Endodermal cell (in vitro differentiated cells): ENCODE measurements around the gene PANX3. TPM values are rescaled to one million over a fixed set of nuclear protein-coding genes. Genes with fewer than 3 reads are reported as not detected.

Source experiments
- DNase-seq: peaks from one replicate; pipeline ENCODE4 v3.0.0-alpha.2; 2017
- H3K27ac ChIP-seq: 2 replicates; pipeline ENCODE4 v1.5.1; 2013; ENCODE audit warnings: mild to moderate bottlenecking, low read depth, low read length, moderate library complexity
- H3K27me3 ChIP-seq: 2 replicates; pipeline ENCODE4 v1.6.1; 2013; ENCODE audit warnings: mild to moderate bottlenecking, low read length, moderate library complexity; ENCODE audit not compliant: insufficient read depth, control insufficient read depth, poor library complexity, severe bottlenecking
- H3K36me3 ChIP-seq: 2 replicates; pipeline ENCODE4 v1.7.0; 2013; ENCODE audit warnings: mild to moderate bottlenecking, low read length, moderate library complexity; ENCODE audit not compliant: control insufficient read depth, insufficient read depth
- H3K4me1 ChIP-seq: one replicate; pipeline ENCODE4 v1.7.0; 2013; ENCODE audit warnings: low read length; ENCODE audit not compliant: control insufficient read depth, insufficient read depth
- H3K4me3 ChIP-seq: 2 replicates; pipeline ENCODE4 v1.5.1; 2013; ENCODE audit warnings: mild to moderate bottlenecking, low read length, moderate library complexity
- H3K9ac ChIP-seq: 2 replicates; pipeline ENCODE4 v1.6.1; 2013; ENCODE audit warnings: mild to moderate bottlenecking, low read length, moderate library complexity; ENCODE audit not compliant: poor library complexity, severe bottlenecking; ENCODE audit errors: extremely low read depth
- H3K9me3 ChIP-seq: 2 replicates; pipeline ENCODE4 v1.6.1; 2013; ENCODE audit warnings: mild to moderate bottlenecking, low read length, moderate library complexity; ENCODE audit not compliant: control insufficient read depth
- H3K27ac Mint-ChIP-seq: 2 replicates; pipeline ENCODE4 v1.8.0; 2020; ENCODE audit warnings: mixed read lengths
- H3K27me3 Mint-ChIP-seq: 2 replicates; pipeline ENCODE4 v1.8.0; 2021; ENCODE audit warnings: mild to moderate bottlenecking, mixed read lengths; ENCODE audit not compliant: insufficient read depth
- H3K36me3 Mint-ChIP-seq: 2 replicates; pipeline ENCODE4 v1.8.0; 2020; ENCODE audit warnings: low read depth, mixed read lengths
- H3K4me1 Mint-ChIP-seq: 2 replicates; pipeline ENCODE4 v1.8.0; 2020; ENCODE audit warnings: mixed read lengths
- H3K4me3 Mint-ChIP-seq: 2 replicates; pipeline ENCODE4 v1.8.0; 2020; ENCODE audit warnings: mild to moderate bottlenecking, moderate library complexity, mixed read lengths
- H3K9me3 Mint-ChIP-seq: 2 replicates; pipeline ENCODE4 v1.8.0; 2020; ENCODE audit warnings: mild to moderate bottlenecking, mixed read lengths
- WGBS, 2 experiments: methylation state at CpG; one replicate each; pipeline versions ENCODE4 v1.1.5 to v1.1.7; 2013; ENCODE audit warnings: missing lambda C conversion rate in 2 of 2, mixed read lengths in 1 of 2; ENCODE audit not compliant: insufficient coverage in 1 of 2, insufficient read length in 1 of 2; 5-methylcytosine and 5-hydroxymethylcytosine counted together
- total RNA-seq, 2 donors: library from RNA; stranded (reverse); fragmentation: NEBNext Ultra II Directional in 1 of 2; extraction: Animal tissue kit (Norgen Biotek cat#: 25700) in 1 of 2; gene quantifications; 2 replicates in 1 of 2; 3 replicates in 1 of 2; pipeline ENCODE4 v1.2.1, GENCODE V29; 2021
- TF ChIP-seq, protein P1 (sequence below): fragments of 200-600 bp; sonication (generic); conservative IDR thresholded peaks from 2 replicates; pipeline ENCODE4 v1.5.0; 2021; ENCODE audit warnings: antibody characterized with exemption, mild to moderate bottlenecking

Gene PANX3
- total RNA-seq, 2 donors from 2014 or later, result not detected

DNA sequence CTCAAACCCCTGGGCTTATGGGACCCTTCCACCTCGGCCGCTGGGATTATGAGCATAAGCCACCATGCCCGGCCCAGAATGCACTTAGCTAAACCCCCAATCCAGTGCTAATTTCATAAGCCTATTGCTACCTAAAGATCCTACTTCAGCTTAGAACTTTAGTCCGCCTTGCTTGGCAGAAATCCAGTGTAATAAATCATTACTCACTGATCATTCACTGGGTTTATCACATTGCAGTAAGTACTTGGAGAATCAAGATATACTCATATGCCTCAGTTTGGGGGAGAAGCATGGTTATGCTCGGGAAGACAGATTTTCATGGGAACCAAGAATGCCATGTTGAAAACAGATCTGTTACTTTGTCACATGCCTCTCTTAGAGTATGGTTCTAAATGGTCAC is 7.6 kb downstream of the PANX3 start:
- TF ChIP-seq, protein P1, sequence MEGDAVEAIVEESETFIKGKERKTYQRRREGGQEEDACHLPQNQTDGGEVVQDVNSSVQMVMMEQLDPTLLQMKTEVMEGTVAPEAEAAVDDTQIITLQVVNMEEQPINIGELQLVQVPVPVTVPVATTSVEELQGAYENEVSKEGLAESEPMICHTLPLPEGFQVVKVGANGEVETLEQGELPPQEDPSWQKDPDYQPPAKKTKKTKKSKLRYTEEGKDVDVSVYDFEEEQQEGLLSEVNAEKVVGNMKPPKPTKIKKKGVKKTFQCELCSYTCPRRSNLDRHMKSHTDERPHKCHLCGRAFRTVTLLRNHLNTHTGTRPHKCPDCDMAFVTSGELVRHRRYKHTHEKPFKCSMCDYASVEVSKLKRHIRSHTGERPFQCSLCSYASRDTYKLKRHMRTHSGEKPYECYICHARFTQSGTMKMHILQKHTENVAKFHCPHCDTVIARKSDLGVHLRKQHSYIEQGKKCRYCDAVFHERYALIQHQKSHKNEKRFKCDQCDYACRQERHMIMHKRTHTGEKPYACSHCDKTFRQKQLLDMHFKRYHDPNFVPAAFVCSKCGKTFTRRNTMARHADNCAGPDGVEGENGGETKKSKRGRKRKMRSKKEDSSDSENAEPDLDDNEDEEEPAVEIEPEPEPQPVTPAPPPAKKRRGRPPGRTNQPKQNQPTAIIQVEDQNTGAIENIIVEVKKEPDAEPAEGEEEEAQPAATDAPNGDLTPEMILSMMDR, result no peak
- Mint-ChIP-seq H3K27ac (no peak overlapping the region), H3K27me3 (peaks cover 13% of the 10 kb centered on the region), H3K36me3 (no peaks in the 10 kb centered on the region), H3K9me3 (no peaks in the 10 kb centered on the region), H3K4me1 (peaks cover 15% of the 10 kb centered on the region), H3K4me3 (no peak overlapping the region)
- Histone ChIP-seq H3K36me3 (no peaks in the 10 kb centered on the region), H3K4me3 (no peak overlapping the region), H3K27ac (no peak overlapping the region), H3K4me1 (peaks cover 13% of the 10 kb centered on the region), H3K9ac (no peak overlapping the region), H3K9me3 (no peaks in the 10 kb centered on the region), H3K27me3 (peaks cover 20% of the 10 kb centered on the region)
- DNase-seq, result no peak
- 92 to 100% methylated on average over 5 of the region's 5 CpGs for WGBS, 2 experiments

DNA sequence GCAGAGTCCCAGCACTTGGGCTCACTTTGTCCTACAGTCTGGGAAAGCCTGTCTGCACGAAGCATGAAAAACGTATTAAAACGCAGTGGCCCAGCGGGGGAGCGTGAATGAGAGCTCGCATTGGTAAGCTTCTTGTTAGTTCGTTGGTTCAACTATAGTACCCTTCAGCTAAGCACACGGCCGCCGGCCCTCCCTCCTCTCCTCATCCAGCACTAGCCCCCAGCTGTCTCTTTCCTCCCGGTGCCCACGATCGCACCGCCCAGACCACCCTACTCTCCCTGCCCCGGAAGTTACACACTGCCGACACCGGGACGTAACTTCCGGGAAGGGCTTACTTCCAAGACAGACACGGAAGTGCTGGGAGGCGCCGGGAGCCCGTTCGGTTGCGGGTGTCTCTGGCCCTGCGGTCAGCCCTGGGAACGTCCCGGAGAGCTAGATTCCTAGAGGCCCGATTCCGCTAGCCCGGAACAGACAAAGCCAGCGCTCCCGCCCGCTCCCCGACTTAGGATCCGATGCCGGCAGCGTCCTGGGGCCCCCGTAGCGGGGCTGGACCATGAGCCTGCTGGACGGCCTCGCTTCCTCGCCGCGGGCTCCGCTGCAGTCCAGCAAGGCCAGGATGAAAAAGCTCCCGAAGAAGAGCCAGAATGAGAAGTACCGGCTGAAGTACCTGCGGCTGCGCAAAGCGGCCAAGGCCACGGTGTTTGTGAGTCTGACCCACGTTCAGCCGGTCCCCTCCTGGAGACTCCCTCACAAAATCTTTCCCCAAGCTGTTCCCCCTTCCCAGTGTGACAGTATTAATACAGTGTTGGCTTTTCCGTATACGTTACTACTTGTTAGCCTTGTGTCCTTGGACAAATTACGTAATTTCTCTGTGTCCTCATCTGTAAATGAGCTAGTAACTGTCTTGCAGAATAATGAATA is 11.6 kb downstream of the PANX3 start, which contains the start of gene TBRG1:
Gene TBRG1 (plus strand): TSS at position 334 of the 921 bp plus-strand sequence. CDS start 220 bp downstream, at position 554.
- H3K27me3 ChIP-seq, result peaks cover 20% of the 10 kb centered on the region
- no peaks in the 10 kb centered on the region for H3K9me3 ChIP-seq
- Mint-ChIP-seq H3K27ac (peak within 1 kb of the TSS; percentile 90), H3K36me3 (peaks cover 25% of the 10 kb centered on the region), H3K4me3 (peak within 1 kb of the TSS; percentile 95), H3K9me3 (no peaks in the 10 kb centered on the region), H3K27me3 (peaks cover 13% of the 10 kb centered on the region), H3K4me1 (peaks cover 18% of the 10 kb centered on the region)
- H3K9ac ChIP-seq, result peak within 1 kb of the TSS; percentile 84
- TF ChIP-seq, protein P1, result no peak
- 1% methylated on average over 15 to 57 of the region's 57 CpGs for WGBS, 2 experiments
- H3K36me3 ChIP-seq, result peaks cover 34% of the 10 kb centered on the region
- H3K27ac ChIP-seq, result peak within 1 kb of the TSS; percentile 84
- H3K4me3 ChIP-seq, result peak within 1 kb of the TSS; percentile 87
- H3K4me1 ChIP-seq, result peaks cover 13% of the 10 kb centered on the region
- peak; percentile 95 for DNase-seq

DNA sequence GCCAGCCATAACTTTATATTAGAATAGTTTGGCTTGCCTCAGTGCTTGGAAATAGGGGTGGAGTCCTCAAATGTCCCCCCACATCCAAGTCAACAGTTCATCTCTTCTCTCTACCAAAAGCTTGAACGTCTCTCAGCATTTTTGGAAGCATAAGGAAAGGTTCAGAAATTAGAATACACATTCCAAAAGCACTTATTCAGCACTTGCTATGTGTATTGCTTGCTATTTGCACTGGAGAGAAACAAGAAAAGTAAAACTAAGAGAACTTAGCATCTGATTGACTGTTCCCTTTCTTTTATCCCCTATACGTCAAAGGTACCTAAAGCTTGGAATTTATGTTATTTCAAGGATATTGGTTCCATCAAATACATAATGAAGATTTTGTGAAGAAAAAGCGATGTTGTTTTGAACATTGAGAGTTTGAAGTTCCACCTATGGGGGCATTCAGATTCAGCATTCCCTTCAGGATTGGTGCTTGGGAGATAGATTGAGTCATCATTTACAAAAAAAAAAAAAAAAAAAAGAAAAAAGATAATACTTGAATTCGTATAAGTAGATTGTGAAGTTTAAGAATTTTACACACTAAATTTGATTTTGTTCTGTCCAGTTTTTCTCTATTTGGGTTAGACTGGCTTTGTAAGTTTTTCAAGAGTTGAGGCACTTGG is 12.8 kb downstream of the PANX3 start:
- H3K27ac ChIP-seq, result no peak overlapping the region
- peaks cover 43% of the 10 kb centered on the region for H3K36me3 ChIP-seq
- H3K36me3 Mint-ChIP-seq, result peaks cover 33% of the 10 kb centered on the region

More for the DNA sequence above, 12.8 kb downstream of the PANX3 start:
- H3K9me3 Mint-ChIP-seq, result no peaks in the 10 kb centered on the region
- H3K27me3 Mint-ChIP-seq, result peaks cover 13% of the 10 kb centered on the region
- peak overlapping the region; percentile 95 for H3K4me3 Mint-ChIP-seq
- TF ChIP-seq, protein P1, result no peak
- no peaks in the 10 kb centered on the region for H3K9me3 ChIP-seq
- peaks cover 18% of the 10 kb centered on the region for H3K4me1 Mint-ChIP-seq
- DNase-seq, result no peak
- H3K27me3 ChIP-seq, result peaks cover 17% of the 10 kb centered on the region
- peaks cover 13% of the 10 kb centered on the region for H3K4me1 ChIP-seq
- H3K27ac Mint-ChIP-seq, result peak overlapping the region; percentile 45
- peak overlapping the region; percentile 84 for H3K9ac ChIP-seq
- peak overlapping the region; percentile 87 for H3K4me3 ChIP-seq
- 74 to 80% methylated on average over 1 to 3 of the region's 4 CpGs for WGBS, 2 experiments
